HEK293 (cell line): ENCODE results near the gene SAP30L.

Experiments used
- CTCF ChIA-PET: fragments of 350-600 bp; formaldehyde crosslinking; extraction: SDS; loops from one replicate; lab custom pipeline; 2021; ENCODE audit warnings: antibody characterized with exemption; lab: Yijun Ruan, JAX
- POLR2A ChIA-PET: fragments of 300-600 bp; formaldehyde crosslinking; extraction: SDS; loops from one replicate; lab custom pipeline; 2020; ENCODE audit warnings: antibody characterized with exemption, inconsistent platforms; lab: Yijun Ruan, JAX
- H3K27ac ChIP-seq: fragments of 200-500 bp; sonication (Bioruptor generic); 2 replicates; pipeline ENCODE4 v1.5.1; 2014; ENCODE audit warnings: low read depth, low read length, control low read depth, inconsistent platforms; ENCODE audit errors: extremely low read depth
- H3K36me3 ChIP-seq, 2 experiments: fragments of 200-500 bp in 1 of 2; sonication (Bioruptor generic) in 1 of 2; 1 replicate in 1 of 2; 2 replicates in 1 of 2; pipeline ENCODE4 v1.5.1; 2014 to 2017; ENCODE audit warnings: inconsistent platforms in 2 of 2, low read length in 2 of 2; ENCODE audit not compliant: control insufficient read depth in 2 of 2, insufficient read depth in 1 of 2
- H3K4me1 ChIP-seq: fragments of 200-500 bp; sonication (Bioruptor generic); 2 replicates; pipeline ENCODE4 v1.5.1; 2014; ENCODE audit warnings: mild to moderate bottlenecking, low read length, inconsistent platforms; ENCODE audit not compliant: control insufficient read depth, insufficient read depth
- H3K4me3 ChIP-seq: 2 replicates; pipeline ENCODE4 v1.5.1; 2011; ENCODE audit warnings: low read depth, mild to moderate bottlenecking, control low read depth, low read length, moderate library complexity
- H3K9me3 ChIP-seq: fragments of 200-500 bp; sonication (Bioruptor generic); 2 replicates; pipeline ENCODE4 v1.5.1; 2014; ENCODE audit warnings: low read depth, low read length, inconsistent platforms; ENCODE audit not compliant: control insufficient read depth, insufficient read depth
- GLI2 ChIP-seq: fragments of 450-650 bp; formaldehyde crosslinking; IDR thresholded peaks from 2 replicates; pipeline ENCODE4; 2017; ENCODE audit warnings: missing biosample characterization, missing genetic modification characterization, low read depth, borderline replicate concordance
- KLF16 ChIP-seq: fragments of 450-650 bp; formaldehyde crosslinking; IDR thresholded peaks from 2 replicates; pipeline ENCODE4 v1.5.1; 2017; ENCODE audit warnings: missing biosample characterization, missing genetic modification characterization
- REST ChIP-seq: fragments of 450-650 bp; formaldehyde crosslinking; IDR thresholded peaks from 2 replicates; pipeline ENCODE4 v1.5.1; 2016; ENCODE audit warnings: missing biosample characterization, missing genetic modification characterization
- ZBTB17 ChIP-seq: fragments of 450-650 bp; formaldehyde crosslinking; IDR thresholded peaks from 2 replicates; pipeline ENCODE4 v1.5.1; 2016; ENCODE audit warnings: missing biosample characterization, missing genetic modification characterization
- ZBTB6 ChIP-seq: fragments of 450-650 bp; formaldehyde crosslinking; IDR thresholded peaks from 2 replicates; pipeline ENCODE4 v1.5.1; 2017; ENCODE audit warnings: missing biosample characterization, missing genetic modification characterization
- ZNF133 ChIP-seq: fragments of 450-650 bp; formaldehyde crosslinking; IDR thresholded peaks from 2 replicates; pipeline ENCODE4 v1.5.1; 2016; ENCODE audit warnings: missing biosample characterization, missing genetic modification characterization
- ZNF140 ChIP-seq: fragments of 450-650 bp; formaldehyde crosslinking; IDR thresholded peaks from 2 replicates; pipeline ENCODE4 v1.5.1; 2016; ENCODE audit warnings: missing biosample characterization, missing genetic modification characterization
- ZNF19 ChIP-seq: fragments of 450-650 bp; formaldehyde crosslinking; IDR thresholded peaks from 2 replicates; pipeline ENCODE4; 2016; ENCODE audit warnings: missing biosample characterization, missing genetic modification characterization, low read depth
- ZNF2 ChIP-seq: fragments of 450-650 bp; formaldehyde crosslinking; IDR thresholded peaks from 2 replicates; pipeline ENCODE4 v1.5.1; 2016; ENCODE audit warnings: missing biosample characterization, missing genetic modification characterization
- ZNF214 ChIP-seq: fragments of 450-650 bp; formaldehyde crosslinking; IDR thresholded peaks from 2 replicates; pipeline ENCODE4 v1.5.1; 2017; ENCODE audit warnings: missing biosample characterization, mild to moderate bottlenecking, missing genetic modification characterization, borderline replicate concordance
- ZNF266 ChIP-seq: fragments of 450-650 bp; formaldehyde crosslinking; IDR thresholded peaks from 2 replicates; pipeline ENCODE4 v1.5.1; 2016; ENCODE audit warnings: missing biosample characterization, missing genetic modification characterization, low read depth
- ZNF280C ChIP-seq: fragments of 450-650 bp; formaldehyde crosslinking; IDR thresholded peaks from 2 replicates; pipeline ENCODE4 v1.5.1; 2016; ENCODE audit warnings: missing biosample characterization, missing genetic modification characterization
- ZNF624 ChIP-seq: fragments of 450-650 bp; formaldehyde crosslinking; IDR thresholded peaks from 2 replicates; pipeline ENCODE4 v1.5.1; 2017; ENCODE audit warnings: missing biosample characterization, missing genetic modification characterization
- ZNF626 ChIP-seq: fragments of 450-650 bp; sonication (Bioruptor Pico); formaldehyde crosslinking; IDR thresholded peaks from 2 replicates; pipeline ENCODE4 v1.5.1; 2018; ENCODE audit warnings: missing biosample characterization, missing genetic modification characterization, inconsistent platforms
- ZNF660 ChIP-seq: fragments of 450-650 bp; IDR thresholded peaks from 2 replicates; pipeline ENCODE4 v1.5.1; 2018; ENCODE audit warnings: missing biosample characterization, mild to moderate bottlenecking, missing genetic modification characterization
- ZNF704 ChIP-seq: fragments of 450-650 bp; formaldehyde crosslinking; IDR thresholded peaks from 2 replicates; pipeline ENCODE4 v1.5.1; 2016; ENCODE audit warnings: missing biosample characterization, missing genetic modification characterization
- ZSCAN18 ChIP-seq: fragments of 450-650 bp; formaldehyde crosslinking; IDR thresholded peaks from 2 replicates; pipeline ENCODE4 v1.5.1; 2016; ENCODE audit warnings: missing biosample characterization, missing genetic modification characterization

The SAP30L gene

GRCh38 chr5:154475591-154476353 is 30.0 kb downstream of the SAP30L start:
- CTCF ChIA-PET = interaction anchor here (0.6 kb wide), 3 partner anchors 50 to 468 kb away, joined by 3 to 4 read pairs (median 3); no protein-coding TSS in a partner anchor

DNA sequence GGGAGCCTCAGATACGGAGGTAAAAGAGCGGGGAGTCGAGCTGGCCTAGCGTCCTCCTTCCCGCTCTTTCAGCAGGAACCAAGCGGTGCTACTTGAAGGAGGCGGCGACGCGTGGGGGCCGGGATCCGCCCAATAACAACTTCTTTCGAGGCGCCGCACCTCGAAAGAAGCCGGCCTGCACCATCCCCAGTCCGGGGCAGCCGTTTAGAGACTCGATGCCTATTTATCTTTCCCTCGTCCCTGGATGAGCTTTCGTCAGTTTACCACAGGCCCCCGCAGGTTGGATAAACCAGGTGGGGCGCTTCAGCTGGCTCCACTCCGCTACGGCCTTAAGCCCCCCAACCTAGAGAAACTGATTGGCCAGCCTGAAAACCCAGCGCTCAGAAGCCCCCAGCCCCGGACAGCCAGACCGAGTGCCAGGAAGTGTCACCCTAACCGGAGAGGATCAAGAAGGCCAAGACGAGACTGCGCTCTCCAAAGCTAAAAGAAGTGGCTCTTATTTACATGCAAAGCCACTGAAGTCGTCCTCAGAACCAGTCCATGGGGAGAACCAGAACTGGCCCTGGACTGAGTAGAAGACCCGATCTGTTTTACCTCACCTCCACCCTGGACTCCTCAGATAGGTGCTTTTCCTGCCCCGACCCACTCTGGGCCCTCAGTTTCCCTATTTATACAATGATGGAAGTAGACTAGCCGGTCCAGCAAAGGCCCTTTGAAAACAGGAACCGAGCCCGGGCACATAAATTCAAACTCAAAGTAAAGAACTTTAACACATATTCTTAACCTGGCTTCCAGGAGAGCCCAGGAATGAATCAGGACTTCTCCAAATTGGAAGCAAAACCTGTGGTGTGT is 30.8 kb downstream of the SAP30L start:
- no peak overlapping the region for H3K4me3 ChIP-seq
- no peaks in the 10 kb centered on the region for H3K4me1 ChIP-seq

More at GRCh38 chr5:154475591-154476353, 30.0 kb downstream of the SAP30L start:
- H3K27ac ChIP-seq = no peak overlapping the region
- H3K4me3 ChIP-seq = no peak overlapping the region
- TF ChIP-seq ZNF133 (tag by site-specific recombination) = no peak
- TF ChIP-seq ZNF214 (tag by site-specific recombination) = no peak
- TF ChIP-seq GLI2 (tag by site-specific recombination) = no peak
- TF ChIP-seq ZNF704 (tag by site-specific recombination) = no peak
- TF ChIP-seq ZNF280C (tag by site-specific recombination) = no peak
- no peak for TF ChIP-seq ZNF140 (tag by site-specific recombination)
- TF ChIP-seq ZNF624 (tag by site-specific recombination) = no peak
- no peak for TF ChIP-seq ZNF2 (tag by site-specific recombination)
- TF ChIP-seq ZSCAN18 (tag by site-specific recombination) = no peak
- TF ChIP-seq ZBTB6 (tag by site-specific recombination) = no peak
- no peak for TF ChIP-seq ZNF626 (tag by site-specific recombination)
- no peak for TF ChIP-seq ZNF19
- TF ChIP-seq ZBTB17 (tag by site-specific recombination) = no peak
- POLR2A ChIA-PET = no interaction called here
- H3K36me3 ChIP-seq = no peaks in the 10 kb centered on the region
- peaks cover 1% of the 10 kb centered on the region; the same call in 1 of the 2 replicates for H3K4me1 ChIP-seq
- H3K9me3 ChIP-seq = no peaks in the 10 kb centered on the region

More for the DNA sequence above, 30.8 kb downstream of the SAP30L start:
- Histone ChIP-seq H3K36me3 (no peaks in the 10 kb centered on the region), H3K27ac (no peak overlapping the region), H3K9me3 (no peaks in the 10 kb centered on the region)
- ChIA-PET CTCF (interaction anchor here (1.0 kb wide), 1 partner anchor 8 kb away, joined by 5 read pairs; no protein-coding TSS in a partner anchor), POLR2A (no interaction called here)
- no peak for TF ChIP-seq KLF16
- TF ChIP-seq ZNF266 (tag by site-specific recombination) = no peak
- TF ChIP-seq ZNF660 (tag by site-specific recombination) = no peak
- no peak for TF ChIP-seq ZBTB6 (tag by site-specific recombination)
- no peak for TF ChIP-seq REST (tag by site-specific recombination)
